Renal pelvis (tissue), 4 donors: ENCODE data around the gene CDKN2AIP. TPM values are rescaled to one million over a fixed set of nuclear protein-coding genes. Genes with fewer than 3 reads are reported as not detected.
"Not testable (repeated sequence)": the region's sequence is repeated elsewhere in the genome, so short reads cannot be mapped to it uniquely, and the experiment has no call there.

ENCODE experiments used
- DNase-seq: peaks from one replicate; pipeline ENCODE4 v3.0.0-alpha.2; 2013
- polyA plus RNA-seq, 3 donors: library from polyadenylated mRNA; unstranded; fragments of 120-200 nt; gene quantifications; one replicate each; pipeline ENCODE4 v1.2.1, GENCODE V29; 2013; ENCODE audit not compliant: insufficient read length in 3 of 3

Gene CDKN2AIP
- polyA plus RNA-seq, 3 donors, result 33.7 to 35.0 (median 34.0) TPM

DNA sequence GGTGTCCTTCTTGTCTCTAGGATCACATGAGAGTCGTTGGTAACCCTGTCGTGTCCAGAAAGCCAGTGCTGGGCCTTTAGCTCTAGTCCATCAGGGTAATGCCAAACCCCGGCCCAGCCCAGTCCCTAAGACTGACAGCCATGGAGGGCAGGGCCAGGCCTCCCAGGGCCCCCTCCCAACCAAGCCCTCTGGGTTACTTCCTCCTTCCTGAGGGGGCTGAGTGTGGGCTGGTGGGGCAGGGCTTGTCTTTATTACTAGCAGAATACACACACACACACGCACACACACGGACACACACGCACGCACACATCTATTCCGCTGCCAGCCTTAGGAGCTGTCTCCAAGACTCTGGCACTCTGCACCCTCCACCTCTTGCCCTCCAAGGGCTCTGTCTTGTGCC lies 35.6 kb upstream of the CDKN2AIP start:
- no peak for DNase-seq

DNA sequence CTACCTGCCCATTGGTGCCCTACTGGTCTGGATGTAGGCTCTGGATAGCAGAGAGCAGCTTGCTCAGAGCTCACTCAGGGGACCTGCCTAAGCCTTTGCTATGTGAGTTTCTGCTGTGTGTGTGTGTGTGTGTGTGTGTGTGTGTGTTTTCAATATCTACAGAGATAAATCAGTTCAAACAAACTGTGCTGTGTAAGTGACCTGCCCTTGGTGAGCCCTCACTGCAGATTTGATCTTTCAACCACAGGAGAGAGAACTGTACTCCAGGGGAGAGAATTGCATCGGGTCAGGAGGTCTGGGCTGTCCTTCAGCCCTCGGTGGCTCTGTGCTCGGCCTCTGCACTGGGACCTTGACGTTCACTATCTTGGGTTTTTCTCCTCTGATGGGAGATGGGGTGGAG lies 35.0 kb upstream of the CDKN2AIP start:
- no peak for DNase-seq

DNA sequence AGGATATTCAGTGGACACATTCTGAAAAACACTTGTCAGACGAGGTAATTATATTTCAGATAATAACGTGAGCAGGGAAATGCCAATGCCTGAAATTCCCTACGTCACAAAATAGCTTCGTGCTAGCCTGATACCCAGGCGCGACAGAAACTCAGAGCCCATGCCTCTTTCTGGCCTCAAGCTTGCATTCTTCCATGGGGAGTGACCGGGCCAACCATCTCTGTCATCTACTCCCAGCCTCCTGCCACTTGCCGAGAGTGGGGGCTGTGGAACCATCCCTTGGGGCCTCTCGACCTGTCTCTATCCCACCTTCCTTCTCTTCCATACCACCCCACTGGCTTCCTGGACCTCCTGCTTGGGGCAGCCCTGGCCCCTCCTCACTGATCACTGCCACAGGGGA lies 34.5 kb upstream of the CDKN2AIP start:
- no peak for DNase-seq

DNA sequence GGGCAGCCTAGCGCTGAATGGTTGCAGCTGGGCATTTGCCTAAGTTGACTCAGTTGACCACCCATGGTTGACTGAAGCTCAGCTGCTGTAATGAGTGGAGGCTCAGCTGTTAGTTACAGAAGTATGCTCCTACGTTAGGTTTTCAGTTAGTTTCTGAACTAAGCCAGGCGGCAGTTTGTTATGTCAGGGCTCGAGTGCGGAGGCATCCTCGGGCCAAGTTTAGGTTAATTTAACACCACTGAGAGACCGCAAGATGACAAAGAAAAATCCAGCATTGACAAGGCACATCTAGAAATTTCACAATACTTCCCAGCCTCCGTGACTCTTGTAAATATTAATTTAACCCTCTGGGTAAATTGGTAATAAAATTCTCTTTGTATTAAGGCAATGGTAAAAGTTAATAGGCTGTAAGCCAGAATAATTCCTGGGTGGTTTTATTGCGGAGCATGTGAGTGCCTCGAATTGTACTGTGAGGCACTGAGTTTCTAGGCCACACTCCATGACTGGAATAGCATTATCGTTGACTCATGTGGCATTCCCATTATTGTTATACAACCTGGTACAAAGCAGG lies 33.1 kb upstream of the CDKN2AIP start:
- DNase-seq, result no peak

DNA sequence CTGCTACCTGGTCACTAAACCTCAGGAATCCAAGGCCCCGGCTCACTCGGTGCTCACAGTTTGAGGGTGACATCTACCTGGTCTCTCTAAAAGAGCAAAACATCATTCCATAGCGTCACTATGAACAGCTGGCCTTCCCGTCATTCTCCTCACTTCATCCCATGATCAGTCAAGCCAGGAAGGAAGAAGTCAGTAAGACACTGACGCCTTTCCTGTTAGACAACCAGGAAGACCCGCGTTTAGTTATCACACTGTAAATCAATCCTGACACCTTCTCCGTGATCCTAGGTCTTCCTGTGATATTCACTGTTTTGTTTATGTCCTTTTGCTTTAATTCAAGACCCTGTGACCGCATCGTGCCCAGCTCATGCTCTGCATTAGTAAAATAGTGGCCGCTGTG lies 31.6 kb upstream of the CDKN2AIP start:
- DNase-seq, result no peak

DNA sequence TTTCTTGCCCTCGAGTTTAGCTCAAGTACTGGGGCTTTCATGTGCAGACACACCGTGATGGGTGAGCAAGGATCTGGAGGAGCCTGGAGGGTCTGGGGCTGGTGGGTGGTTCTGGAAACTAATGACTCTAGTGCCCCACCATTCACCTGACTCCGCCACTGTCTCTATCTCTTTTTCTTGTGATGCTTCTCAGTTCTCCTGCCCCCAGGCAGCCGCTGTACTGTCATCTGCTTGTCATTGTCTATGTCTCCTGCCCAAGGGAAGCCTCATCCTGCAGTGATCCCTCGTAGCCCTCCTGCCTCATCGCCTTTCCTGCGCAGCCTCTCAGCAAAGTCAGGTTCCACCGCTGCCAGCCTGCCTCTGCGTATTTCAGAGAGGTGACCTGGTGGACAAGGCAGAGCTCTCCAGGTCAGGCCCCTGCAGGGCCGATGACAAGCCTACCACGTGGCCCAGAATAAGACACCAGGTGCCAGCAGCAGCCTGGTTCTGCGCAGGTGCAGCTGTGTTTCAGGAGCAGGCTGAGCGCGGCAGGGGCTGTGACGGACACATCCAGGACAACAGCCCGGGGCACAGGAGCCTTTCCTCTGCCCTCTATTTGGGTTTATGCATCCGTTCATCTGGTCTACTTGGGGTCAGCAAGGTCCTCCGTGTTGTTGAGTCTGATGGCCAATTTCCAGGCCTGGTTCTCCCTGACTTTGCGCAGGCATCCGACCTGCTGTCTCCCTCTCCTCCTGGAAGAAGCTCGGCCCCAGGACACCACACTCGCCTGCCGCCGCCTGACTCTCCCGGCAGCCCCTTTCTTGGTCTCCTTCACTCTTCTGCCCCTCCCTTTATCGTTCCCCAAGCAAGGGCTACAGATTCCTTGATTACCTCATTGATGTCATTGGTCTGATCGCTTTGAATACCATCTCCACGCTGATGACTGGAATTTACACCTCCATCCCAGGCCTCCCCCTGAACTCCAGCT lies 30.9 kb upstream of the CDKN2AIP start:
- no peak for DNase-seq

DNA sequence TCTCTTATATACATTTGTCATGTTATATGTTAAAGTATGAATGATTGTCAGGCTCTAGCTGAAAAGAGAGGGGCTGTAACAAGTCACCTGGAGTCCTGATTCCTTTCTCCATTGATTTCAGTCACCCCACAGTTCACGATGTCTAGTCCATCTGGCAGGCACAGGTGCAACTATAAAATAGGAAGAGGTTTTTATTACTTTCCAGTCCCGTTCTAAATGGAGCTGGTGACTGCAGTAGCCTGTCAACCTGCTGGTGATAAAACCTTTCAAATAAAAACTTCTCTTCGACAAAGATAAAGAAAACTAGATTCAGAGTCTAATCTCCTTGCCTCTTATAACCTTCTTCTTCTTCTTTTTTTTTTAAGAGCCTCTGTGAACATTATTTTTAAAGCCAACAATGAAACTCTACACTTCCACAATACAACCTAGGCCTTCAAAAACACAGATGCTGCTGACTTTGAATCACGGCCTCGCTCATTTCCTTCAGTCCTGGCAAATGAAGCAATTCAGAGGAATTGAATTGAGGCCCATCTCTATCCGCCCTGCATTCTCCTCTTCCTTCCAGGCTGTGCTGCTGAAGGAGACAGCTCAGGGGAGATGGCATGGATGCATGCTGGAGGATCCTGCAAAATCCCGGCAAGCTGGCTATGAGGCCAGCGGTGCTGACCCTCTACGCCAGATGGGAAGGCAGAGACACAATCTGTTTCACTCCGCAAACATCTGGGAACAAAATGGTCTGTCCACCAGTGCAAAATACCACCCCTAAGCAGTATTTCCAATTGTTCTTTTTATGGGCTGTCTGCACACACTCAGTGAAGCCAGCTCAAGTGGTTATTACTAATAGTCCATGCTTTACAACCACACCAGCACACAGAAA lies 27.3 kb upstream of the CDKN2AIP start:
- no peak for DNase-seq

DNA sequence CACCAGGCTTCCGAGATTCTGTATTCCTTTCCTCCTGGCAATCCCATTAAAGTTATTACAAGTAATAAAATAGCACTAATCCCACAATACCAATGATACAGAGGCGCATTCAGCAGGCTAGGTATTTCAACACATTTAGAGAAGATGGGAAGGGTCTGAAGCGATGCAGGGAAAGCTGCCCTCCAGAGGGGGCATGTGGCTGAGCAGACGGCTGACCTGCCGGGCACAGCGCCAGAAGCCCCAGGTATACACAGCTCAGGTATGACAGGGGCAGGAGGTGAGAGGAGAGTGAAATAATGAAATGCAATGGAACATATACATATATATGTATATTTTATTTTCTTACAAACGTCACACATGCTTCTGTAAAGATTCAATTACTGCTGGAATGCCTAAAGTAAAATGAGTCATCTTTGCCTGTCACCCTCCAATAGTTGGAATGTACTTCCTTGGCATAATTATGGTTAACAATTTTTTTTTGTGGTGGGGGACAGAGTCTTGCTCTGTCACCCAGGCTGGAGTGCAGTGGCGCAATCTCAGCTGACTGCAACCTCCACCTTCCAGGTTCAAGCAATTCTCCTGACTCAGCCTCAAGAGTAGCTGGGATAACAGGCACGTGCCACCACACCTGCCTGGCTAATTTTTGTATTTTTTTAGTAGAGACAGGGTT lies 21.3 kb upstream of the CDKN2AIP start:
- no peak for DNase-seq

DNA sequence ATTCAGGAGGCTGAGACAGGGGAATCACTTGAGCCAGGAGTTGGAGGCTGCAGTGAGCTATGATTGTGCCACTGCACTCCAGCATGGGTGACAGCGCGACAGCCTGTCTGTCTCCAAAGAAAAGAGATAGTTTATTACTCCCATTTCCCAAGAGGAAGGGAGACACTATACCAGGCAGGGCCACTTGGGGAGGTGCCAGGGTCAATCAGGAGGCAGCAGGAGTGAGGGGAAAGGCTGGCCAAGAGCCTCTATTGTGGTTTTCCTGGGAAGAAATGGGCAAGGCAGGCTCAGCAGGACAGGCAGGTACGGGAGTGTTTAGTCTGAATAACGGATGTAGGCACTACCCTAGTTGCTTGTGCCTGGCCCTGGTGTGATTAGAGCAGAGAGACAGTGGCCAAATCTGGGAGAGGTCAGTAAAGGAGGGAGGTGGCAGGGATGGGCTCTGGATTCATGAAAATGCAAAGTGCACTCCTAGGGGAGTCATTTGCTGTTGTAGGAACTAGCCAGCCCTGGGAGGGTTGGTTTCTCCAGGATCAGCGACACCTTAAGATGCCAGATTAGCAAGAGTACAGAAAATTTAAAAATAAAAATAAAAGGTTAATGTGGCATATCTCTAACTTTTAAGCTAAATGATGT lies 20.2 kb upstream of the CDKN2AIP start:
- no peak for DNase-seq

DNA sequence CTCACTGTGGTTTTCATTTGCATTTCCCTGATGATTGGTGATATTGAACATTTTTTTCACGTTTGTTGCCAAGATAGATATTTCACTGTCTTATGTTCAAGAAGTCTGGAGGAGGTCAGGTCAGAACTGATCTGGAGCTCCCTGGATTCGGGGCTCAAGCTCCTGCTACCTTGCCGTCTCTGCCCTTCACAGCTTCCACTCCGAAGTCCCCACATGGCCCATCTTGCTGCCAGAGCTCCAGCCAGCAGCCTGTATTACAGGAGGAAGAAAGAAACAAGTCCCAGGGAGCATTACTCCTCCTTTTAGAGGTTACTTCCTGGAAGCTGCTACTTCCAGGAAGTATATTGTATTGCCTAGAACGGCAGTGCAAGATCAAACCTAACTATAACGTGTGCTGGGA lies 17.9 kb upstream of the CDKN2AIP start:
- no peak for DNase-seq

DNA sequence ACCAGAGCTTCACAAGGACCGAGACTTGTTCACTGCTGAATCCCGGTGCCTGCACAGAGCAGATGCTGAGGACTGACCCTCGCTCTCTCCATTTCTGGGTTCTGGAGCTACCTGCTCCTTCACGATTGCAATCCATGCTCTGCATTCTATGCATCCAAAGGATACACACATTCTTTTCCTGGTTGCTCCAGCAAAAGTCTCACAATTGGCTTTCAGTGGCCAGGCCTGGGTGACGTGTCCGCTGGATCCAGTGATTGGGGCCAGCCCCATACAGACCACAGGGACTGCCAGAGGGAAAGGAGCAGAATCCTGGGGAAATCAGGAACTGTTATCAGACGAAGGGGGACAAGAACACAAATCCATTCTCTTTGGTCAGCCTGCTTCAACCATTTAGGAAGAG lies 14.9 kb upstream of the CDKN2AIP start:
- DNase-seq, result no peak

DNA sequence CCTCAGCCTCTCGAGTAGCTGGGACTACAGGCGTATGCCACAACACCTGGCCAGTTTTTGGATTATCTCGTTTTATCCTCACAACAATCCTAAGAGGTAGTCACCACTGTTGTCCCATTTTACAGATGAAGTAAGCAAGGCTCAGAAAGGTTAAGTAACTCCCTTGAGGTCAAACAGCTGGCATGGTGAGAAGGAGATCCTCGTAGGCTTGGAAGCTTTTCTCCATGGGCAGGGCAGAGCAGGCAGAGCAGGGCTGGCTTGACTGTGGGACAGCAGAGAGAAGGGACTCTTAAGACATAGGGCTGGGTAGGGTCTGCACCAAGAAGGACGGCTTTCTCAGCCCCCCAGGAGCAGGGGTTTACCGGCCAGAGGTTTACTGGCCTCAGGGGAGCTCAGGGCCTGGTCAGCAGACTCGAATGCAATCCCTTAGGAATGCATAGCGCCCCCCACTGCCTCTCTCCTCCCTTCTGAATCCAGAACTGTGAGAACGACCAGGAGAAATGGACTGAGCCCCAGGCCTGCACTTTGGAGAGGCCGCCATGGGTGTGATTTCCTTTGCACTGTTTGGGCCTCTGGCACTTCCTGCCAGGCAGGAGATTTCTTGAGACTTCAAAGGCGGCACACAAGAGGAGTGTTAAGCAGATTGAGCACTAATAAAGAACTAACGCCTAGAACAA lies 14.0 kb upstream of the CDKN2AIP start:
- DNase-seq, result no peak

DNA sequence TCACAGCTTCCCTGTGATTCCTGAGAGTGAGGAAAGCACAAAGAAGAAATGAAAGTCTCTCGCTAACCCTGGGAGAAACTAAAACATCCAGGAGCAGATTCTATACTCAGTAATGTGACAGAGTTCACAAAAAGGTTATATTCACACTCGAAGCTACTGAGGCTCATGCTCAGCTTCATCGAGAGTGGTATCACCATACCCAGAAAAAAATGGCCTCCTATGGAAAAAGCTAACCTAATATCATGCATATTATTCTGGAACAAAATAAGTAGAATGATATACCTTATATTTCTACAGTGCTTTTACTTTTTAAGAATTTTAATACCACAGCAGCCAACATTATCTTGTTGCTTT lies 13.5 kb upstream of the CDKN2AIP start:
- DNase-seq, result no peak

DNA sequence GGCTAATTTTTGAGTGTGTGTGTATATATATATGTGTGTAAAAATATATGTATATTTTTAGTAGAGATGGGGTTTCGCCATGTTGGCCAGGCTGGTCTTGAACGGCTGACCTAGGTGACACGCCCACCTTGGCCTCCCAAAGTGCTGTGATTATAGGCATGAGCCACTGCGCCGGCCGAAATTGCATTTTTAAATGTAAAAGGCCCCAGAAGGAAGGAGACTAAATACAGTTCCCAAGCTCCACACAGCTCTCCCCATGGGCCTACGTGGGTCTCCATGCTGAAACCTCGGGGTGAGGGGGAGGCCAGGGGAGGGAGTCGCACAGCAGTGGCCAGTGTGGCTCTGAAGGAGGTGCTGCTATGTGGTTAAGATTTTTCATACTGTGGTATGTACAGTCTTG lies 12.8 kb upstream of the CDKN2AIP start:
- no peak for DNase-seq

DNA sequence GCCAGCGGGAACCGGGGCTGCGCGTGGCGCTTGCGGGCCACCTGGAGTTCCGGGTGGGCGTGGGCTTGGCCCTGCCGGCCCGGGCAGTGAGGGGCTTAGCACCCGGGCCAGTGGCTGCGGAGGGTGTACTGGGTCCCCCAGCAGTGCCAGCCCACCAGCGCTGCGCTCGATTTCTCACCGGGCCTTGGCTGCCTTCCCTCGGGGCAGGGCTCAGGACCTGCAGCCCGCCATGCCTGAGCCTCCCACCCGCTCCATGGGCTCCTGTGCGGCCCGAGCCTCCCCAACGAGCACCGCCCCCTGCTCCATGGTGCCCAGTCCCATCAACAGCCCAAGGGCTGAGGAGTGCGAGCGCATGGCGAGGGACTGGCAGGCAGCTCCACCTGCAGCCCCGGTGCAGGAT lies 11.3 kb upstream of the CDKN2AIP start:
- DNase-seq, result not testable (repeated sequence)

DNA sequence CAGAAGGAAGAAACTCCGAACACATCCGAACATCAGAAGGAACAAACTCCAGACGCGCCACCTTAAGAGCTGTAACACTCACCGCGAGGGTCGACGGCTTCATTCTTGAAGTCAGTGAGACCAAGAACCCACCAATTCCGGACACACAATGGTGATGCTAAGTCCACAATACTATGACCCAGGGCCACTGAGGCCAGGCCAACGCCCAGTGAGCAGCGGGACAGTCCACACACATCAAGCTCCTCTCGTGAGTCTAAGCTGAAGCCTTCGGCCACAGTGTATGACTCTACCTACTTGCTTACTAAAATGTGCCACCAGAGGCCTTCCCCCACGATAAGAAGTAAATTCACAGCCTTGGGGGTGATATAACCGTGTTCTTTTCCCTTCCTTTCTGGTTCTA lies 10.2 kb upstream of the CDKN2AIP start:
- no peak for DNase-seq

DNA sequence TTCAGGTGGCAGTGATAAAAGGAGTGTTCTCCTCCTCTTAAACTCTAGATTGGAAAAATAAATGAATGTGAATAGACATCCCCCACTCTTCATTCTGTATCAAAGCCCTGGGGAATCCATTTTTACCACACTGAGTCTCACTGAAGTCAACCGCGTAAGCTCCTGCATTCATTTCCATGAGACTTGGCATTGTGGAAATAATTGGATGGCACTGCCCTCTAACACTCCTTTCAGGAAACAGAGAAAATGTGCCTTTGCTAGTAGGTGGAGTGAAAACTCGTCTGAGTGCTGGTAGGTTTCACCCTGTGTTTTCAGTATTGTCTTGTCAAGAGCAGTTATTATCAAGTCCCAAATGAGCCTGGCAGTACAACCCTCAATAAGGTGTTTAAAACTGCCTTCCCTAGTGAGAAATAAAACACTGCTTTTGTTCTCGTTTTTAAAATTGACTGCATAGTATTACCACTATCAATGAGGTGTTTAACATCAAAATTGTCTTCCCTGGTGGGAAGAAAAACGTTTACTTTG lies 9.7 kb upstream of the CDKN2AIP start:
- DNase-seq, result no peak

DNA sequence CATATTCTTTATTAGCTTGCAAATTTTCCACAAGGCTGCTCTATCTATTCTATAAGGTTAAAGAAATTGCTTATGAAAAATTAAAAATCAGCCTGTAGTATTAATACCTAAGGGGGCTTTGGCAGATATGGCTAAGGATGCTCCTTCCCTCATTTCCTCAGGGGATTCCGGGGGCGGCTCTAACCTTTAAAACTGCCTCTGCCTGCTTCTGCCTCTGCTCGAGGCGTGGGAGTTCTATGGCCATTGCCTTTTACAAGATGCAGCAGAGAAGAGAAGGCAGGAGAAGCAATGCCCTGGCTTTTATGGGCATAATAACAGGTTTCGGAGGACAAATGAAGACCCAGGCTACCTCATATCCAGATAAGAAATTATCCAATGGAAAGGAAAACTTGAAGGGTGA lies 8.6 kb upstream of the CDKN2AIP start:
- no peak for DNase-seq

DNA sequence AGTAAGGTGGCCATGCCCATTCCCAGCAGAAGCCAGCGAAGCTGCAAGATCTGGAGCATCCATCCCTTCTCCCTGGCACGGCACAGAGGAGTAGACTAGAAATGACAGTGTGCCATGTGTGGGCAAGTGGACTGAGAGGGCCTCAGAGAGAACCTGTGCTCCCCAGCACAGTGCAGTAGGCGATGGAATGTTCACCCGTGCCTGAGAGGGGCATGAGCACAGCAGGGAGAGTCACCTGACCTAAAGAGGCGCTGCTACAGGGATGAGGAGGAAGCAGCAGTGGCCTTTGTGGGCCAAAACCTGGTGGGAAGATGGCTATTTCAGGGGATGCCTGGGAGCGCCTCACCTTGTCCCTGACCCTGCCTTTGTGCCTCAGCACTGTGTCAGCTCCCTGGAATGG lies 8.0 kb upstream of the CDKN2AIP start:
- no peak for DNase-seq

DNA sequence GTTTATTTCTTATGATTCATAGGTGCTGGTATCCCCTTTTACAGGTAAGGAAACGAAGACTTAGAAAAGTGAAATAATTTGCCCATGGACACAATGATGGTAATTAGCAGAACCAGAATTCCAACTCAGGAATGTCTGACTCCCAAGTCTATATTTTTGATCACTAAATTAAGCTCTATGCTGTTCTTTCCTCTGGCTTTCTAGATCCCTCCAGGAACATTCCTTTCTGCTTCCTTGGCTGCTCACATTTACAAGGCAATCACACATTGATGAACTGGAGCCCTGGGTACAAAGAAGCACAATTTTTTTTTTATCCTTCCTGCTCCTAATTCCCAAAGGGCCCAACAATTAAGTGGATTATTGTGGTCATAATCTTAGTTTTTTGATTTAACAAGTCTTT lies 7.0 kb upstream of the CDKN2AIP start:
- DNase-seq, result no peak
